Measurements from ENCODE around the gene HACD1. TPM values are rescaled to one million over a fixed set of nuclear protein-coding genes. Genes with fewer than 3 reads are reported as not detected.
A peak's percentile ranks its signal among the peaks of the same experiment; 100 is the strongest.

Gene HACD1
- total RNA-seq, 4 donors from 2014 or later, result 6.1 to 9.3 (median 7.5) TPM

DNA sequence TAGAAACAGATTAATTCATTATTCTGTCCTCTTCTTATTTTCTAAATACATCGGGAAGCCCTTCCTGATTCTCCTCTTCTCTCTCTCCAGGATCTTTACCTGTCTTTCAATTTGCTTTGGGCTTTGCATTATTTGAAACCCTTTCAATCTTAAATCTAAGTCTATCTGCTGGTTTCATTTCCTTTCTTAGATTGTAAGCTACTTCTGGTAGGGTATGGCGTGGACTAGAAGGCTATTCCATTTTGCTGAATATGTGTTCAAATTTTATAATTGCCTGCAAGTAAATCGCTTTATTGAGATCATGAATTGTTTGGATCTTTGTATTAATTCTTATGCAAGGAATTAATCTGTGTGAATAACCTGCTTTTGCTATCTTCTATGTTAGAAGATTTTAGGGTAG, 37.8 kb upstream of the HACD1 start:
- peaks cover 0 to 4% (median 0%) of the 10 kb centered on the region in 3 donors for H3K36me3 ChIP-seq
- H3K4me1 ChIP-seq, result peaks cover 0 to 37% (median 6%) of the 10 kb centered on the region in 4 donors
- no peaks in the 10 kb centered on the region for H3K27me3 ChIP-seq
- TF ChIP-seq POLR2A (IDR thresholded peaks at IDR 0.05) (no peak), CTCF (IDR thresholded peaks at IDR 0.05) (no peak), EP300 (IDR thresholded peaks at IDR 0.05) (no peak)
- peaks cover 0 to 7% (median 0%) of the 10 kb centered on the region in 4 donors for H3K9me3 ChIP-seq
- no peak overlapping the region for H3K27ac ChIP-seq
- no peak overlapping the region for H3K4me3 ChIP-seq
- DNase-seq (ENCODE audit: low spot score in 2 of 2), result no peak
- 96 to 98% methylated on average over 3 of the region's 3 CpGs for WGBS, 2 donors

GRCh38 chr10:17652585-17652984, 35.4 kb upstream of the HACD1 start:
- H3K4me3 ChIP-seq, result no peak overlapping the region
- H3K4me1 ChIP-seq, result peaks cover 0 to 57% (median 6%) of the 10 kb centered on the region in 4 donors
- TF ChIP-seq POLR2A (IDR thresholded peaks at IDR 0.05) (no peak), EP300 (IDR thresholded peaks at IDR 0.05) (no peak), CTCF (IDR thresholded peaks at IDR 0.05) (no peak)
- peaks cover 0 to 13% (median 0%) of the 10 kb centered on the region in 3 donors for H3K36me3 ChIP-seq
- no peaks in the 10 kb centered on the region for H3K27me3 ChIP-seq
- H3K9me3 ChIP-seq, result no peaks in the 10 kb centered on the region
- H3K27ac ChIP-seq, result peak overlapping the region in 1 of 4 donors; percentile 73
- no peak for DNase-seq (ENCODE audit: low spot score in 2 of 2)

DNA sequence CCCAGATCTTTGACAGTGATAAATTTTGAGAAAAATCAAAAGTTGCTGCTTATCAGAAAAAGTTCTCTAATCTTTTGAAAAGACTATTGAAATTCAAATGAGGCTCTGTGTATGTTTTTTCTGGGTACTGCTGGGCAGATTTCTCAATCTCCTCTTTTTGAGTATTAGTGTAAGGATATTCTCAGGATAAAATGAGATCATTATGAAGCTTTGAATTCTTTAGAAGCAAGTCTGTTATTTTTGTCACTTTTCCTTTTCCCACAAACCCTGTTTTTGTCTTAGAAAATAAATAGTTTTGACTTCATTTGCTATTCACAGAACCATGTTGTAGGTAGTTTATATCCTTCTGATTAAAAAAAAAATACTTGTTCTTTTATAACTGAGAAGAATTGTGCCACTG, 34.7 kb upstream of the HACD1 start:
- Histone ChIP-seq H3K9me3 (no peaks in the 10 kb centered on the region), H3K27me3 (no peaks in the 10 kb centered on the region), H3K36me3 (peaks cover 0 to 13% (median 0%) of the 10 kb centered on the region in 3 donors), H3K4me1 (peaks cover 0 to 64% (median 6%) of the 10 kb centered on the region in 4 donors), H3K4me3 (no peak overlapping the region), H3K27ac (peak overlapping the region in 2 of 4 donors; percentile 66 to 73)
- no peak for DNase-seq (ENCODE audit: low spot score in 2 of 2)
- TF ChIP-seq CTCF (IDR thresholded peaks at IDR 0.05) (no peak), EP300 (IDR thresholded peaks at IDR 0.05) (no peak)

DNA sequence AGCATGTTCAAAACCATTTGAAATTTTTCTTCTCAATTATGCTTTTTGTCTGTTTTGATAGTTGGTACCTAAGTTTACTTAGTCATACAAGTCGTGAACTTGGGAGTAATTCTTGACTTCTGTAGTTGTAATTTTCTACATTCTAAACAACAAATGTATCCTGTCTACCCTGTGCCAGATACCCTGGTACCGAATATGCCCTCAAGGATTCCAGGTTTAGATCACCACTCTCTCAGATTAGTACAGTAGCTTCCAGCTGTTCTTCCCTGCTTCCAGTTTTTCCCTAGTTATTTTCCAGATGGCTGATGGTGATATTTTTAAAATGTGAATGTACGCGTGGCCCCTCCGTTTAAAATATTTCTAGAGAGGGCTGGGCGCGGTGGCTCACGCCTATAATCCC, 33.2 kb upstream of the HACD1 start:
- no peaks in the 10 kb centered on the region for H3K9me3 ChIP-seq
- TF ChIP-seq CTCF (IDR thresholded peaks at IDR 0.05) (no peak), EP300 (IDR thresholded peaks at IDR 0.05) (no peak), POLR2A (IDR thresholded peaks at IDR 0.05) (no peak)
- DNase-seq (ENCODE audit: low spot score in 2 of 2), result no peak
- H3K4me3 ChIP-seq, result no peak overlapping the region
- no peaks in the 10 kb centered on the region for H3K27me3 ChIP-seq
- H3K36me3 ChIP-seq, result peaks cover 0 to 13% (median 0%) of the 10 kb centered on the region in 3 donors
- peaks cover 0 to 75% (median 19%) of the 10 kb centered on the region in 4 donors for H3K4me1 ChIP-seq
- 92 to 93% methylated on average over 8 of the region's 8 CpGs for WGBS, 2 donors
- H3K27ac ChIP-seq, result no peak overlapping the region

GRCh38 chr10:17649836-17650235, 32.7 kb upstream of the HACD1 start:
- TF ChIP-seq EP300 (IDR thresholded peaks at IDR 0.05) (no peak), CTCF (IDR thresholded peaks at IDR 0.05) (no peak), POLR2A (IDR thresholded peaks at IDR 0.05) (no peak)
- 60 to 64% methylated on average over 2 of the region's 2 CpGs for WGBS, 2 donors
- H3K4me3 ChIP-seq, result no peak overlapping the region
- peaks cover 0 to 77% (median 22%) of the 10 kb centered on the region in 4 donors for H3K4me1 ChIP-seq
- no peak for DNase-seq (ENCODE audit: low spot score in 2 of 2)
- H3K27me3 ChIP-seq, result no peaks in the 10 kb centered on the region
- no peaks in the 10 kb centered on the region for H3K9me3 ChIP-seq
- no peak overlapping the region for H3K27ac ChIP-seq
- H3K36me3 ChIP-seq, result peaks cover 0 to 13% (median 0%) of the 10 kb centered on the region in 3 donors

Measured in tibial nerve (tissue), 4 donors.